ENCODE measurements around the gene PUS3.
A peak's percentile ranks its signal among the peaks of the same experiment; 100 is the strongest.

The PUS3 gene, protein sequence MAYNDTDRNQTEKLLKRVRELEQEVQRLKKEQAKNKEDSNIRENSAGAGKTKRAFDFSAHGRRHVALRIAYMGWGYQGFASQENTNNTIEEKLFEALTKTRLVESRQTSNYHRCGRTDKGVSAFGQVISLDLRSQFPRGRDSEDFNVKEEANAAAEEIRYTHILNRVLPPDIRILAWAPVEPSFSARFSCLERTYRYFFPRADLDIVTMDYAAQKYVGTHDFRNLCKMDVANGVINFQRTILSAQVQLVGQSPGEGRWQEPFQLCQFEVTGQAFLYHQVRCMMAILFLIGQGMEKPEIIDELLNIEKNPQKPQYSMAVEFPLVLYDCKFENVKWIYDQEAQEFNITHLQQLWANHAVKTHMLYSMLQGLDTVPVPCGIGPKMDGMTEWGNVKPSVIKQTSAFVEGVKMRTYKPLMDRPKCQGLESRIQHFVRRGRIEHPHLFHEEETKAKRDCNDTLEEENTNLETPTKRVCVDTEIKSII

DNA sequence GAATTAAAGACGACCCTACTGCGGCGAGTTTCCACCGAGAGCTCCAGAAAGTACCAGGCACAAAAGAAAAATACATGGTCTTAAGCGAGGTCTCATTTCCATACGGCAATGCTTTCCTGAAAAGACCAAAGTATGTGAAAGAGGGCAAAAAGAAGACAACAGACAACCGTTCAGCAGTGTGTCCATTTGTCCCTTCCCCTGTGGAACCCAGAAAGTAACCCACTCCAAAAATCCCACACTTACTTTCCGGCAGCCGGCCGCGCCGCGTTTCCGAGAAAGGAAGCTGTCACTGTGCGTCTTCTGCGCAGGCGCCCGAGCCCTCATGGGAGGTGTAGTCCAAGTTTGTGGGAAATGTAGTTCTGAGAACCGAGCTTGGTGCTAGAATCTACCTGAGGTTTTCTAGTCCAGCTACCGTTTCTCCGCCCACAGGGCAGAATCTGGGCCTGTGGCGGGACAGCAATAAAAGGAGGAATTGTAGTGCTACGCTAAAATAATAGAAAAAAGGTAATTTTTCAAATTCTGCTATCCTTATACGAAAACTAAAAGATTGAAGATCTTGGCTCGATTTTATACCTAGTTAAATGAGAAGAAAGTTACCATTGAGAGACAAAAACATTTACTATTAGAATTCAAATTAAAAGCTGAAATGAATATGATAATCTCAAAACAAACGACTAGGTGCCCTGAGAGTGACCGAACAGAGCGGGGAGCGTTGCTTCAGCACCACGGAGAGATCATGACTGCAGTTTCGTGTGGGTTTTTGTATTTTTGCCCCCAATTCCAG lies at the start of gene PUS3:
PUS3 (minus strand) TSS at position 280 of the 784 bp plus-strand sequence. CDS start 6,922 bp downstream, outside the sequence.
- DNase-seq = peak; percentile 78

DNA sequence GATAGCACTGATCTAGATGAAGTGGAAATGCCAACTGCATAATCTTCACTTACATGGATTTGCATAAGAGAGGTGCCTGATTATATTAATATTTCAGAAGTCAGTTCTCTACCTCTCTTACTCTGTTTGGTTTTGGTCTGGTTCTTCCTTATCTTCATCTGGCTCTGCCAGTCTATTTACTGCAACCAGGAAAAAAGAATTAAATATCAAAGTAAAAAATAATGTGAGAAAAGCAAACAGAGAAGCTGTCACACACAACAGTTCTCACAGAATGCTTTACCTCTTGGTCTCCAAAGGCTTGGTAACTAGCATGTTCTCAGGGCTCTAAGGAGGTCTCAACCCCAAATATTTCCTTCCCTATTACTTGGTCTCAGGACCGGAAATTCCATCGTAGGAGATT lies 49.6 kb upstream of the PUS3 start:
- DNase-seq = no peak

DNA sequence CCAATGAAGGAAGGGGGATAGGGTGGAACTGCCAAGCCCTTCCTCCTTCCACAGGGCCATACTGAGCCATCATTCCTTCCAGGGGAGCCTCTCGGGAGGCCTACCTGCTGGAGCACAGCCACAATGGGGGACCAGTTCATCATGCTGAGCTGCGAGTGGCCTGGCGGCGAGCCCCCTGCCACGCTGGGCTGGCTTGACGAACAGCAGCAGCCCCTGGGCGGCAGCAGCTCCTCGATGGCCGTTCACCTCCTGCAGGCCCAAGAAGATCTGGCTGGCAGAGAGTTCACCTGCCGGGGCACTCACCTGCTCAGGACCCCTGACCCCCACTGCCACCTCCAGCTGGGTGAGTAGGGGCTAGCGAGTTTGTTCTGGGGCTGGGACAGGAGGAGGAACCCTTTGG lies 48.7 kb upstream of the PUS3 start:
- DNase-seq = no peak

DNA sequence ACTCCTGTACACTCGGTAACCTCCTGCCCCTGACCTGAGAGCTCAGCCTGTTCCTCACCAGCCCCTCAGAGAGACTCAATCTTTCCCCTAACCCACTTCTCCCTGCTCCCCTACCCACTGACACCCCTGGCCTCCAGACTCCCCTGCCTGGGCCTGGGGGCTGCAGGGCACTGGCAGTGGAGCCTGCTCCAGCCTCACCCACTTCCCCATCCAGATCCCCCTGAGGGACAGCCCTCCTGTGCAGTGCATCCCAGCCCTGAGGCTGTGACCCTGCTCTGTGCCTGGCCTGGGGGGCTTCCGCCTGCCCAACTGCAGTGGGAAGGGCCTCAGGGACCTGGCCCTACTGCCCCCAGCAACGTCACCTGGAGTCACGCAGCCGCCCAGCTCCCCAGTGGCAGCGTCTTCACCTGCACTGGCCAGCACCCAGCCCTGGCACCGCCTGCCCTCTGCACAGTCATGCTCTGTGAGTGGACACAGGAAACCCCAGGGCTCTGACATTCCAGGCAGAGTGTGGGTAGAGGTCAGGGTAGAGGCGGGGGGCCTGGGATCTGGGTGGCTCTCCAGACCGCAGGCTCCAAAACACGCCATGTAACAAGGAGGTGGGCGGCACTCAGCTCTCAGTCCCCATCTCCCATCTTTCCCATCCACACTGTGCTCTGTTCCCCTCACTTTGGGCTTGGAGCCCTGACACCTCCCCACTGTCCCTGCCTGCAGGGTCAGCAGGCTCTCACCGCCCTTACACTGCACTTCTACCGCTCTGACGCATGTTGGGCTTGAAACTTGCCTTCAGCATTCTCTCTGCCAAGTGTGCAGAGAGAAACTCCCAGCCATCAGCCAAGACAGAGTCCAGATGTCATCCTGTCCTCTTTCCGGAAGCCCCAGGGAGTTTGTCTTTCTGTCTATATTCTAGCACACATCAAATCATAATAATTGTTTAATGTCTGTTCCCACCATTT lies 48.0 kb upstream of the PUS3 start:
- no peak for DNase-seq

- no peak for DNase-seq
Measured at GRCh38 chr11:125950178-125950490, 47.1 kb upstream of the PUS3 start.

GRCh38 chr11:125949271-125950177 lies 46.5 kb upstream of the PUS3 start:
- no peak for DNase-seq

DNA sequence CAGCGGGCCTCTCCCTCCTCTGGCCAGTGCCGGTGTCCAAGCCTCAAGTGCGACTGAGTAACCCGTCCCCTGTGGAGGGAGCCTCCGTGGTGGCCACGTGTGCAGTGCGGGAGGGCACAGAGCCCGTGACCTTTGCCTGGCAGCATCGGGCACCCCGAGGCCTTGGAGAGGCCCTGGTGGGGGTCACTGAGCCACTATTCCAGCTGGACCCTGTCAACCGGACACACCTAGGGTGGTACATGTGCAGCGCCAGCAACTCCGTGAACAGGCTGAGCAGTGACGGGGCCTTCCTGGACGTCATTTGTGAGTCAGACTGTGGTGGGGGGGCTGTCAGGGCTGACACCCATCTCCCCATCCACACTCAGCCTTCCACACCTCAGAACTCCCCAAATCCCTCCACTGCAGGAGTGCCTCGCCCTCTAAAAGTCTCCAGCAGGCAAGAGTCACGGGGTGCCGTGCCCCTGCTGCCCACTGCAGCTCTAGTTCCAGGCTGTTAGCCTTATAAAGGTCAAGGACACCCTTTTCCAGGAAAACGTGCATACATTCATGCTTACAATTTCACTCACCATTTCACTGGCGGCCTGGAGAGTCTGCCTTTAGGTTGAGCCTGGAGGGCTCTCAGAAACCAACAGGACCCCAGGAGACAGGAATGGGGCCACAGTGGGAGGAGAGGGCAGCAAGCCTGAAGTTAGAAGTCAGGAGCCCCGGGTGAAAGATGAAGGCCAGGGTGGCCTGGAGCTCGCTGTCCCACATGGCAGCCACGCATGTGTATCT lies 45.5 kb upstream of the PUS3 start:
- no peak for DNase-seq

- no peak for DNase-seq
Measured at GRCh38 chr11:125947419-125948277, 44.6 kb upstream of the PUS3 start.

GRCh38 chr11:125946712-125947418 lies 43.9 kb upstream of the PUS3 start:
- DNase-seq = no peak

- no peak for DNase-seq
Measured at GRCh38 chr11:125945797-125946520, 43.0 kb upstream of the PUS3 start, which contains the start of gene VSIG10L2. VSIG10L2 (plus strand) TSS chr11:125946044; CDS start chr11:125946056, 12 bp downstream.

DNA sequence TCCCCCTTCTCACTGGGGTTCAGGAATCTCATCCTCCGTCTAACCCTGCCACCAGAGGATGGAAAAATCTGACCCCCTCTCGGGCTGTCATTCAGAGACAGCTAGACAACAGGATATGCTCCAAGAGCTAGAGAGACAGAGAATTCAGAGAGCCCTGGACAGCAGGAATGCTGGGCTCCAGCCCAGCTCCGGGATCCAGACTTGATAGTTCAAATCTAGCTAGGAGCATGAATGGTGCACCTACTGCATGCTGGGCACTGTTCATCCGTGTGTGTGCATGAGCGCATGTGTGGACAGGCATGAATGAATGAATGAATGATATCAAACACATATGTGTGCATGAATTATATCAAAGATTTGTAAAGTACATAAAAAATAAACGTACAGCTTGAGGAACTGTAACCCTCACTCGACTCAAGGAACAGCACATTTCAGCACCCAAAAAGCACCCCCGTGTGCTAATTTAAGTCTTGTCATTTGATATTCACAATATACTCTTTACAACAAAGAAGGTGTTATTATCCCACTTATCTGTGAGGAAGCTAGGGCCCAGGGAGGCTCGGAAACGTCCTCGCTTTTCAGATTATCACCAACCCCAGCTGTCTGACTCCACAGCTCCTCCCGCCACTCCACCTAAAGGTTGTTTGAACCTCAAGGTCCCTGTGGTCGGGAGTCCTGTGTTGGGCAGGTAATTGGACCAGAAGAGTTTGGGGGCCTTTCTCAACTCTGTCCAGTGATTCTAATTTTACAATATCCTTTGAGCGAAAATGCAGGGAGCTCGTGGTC lies 42.2 kb upstream of the PUS3 start:
- DNase-seq = no peak

DNA sequence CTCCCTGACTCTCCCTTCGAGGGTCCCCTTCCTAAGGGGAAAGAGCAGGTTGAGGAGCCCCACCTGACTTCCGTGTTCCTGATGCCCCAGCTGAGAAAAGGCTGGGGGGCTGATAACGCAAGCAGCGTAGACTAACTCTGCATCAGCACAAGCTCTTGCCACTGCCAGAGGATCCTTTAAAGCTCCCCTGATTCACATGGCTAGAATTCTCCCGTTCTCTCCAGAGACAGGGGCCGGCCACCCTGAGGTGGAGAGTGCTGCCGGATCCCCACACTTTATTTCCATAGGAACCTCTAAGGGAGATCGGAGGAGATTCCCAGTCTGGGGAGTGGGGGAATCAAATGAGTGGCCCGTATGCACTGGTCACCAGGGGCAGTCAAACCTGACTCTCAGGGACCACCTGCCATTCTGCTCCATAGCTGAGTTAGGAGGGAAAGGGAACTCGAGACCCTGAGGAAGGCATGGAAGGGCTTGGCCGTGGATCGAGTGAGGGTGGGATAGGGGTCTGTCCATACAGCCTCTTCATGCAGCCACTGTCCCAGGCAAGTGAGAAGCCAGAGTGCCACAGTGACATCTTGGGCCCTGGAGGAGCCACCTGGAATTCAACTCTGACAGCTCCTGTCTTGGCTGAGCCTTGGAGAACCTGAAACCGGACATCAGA lies 41.5 kb upstream of the PUS3 start:
- no peak for DNase-seq

DNA sequence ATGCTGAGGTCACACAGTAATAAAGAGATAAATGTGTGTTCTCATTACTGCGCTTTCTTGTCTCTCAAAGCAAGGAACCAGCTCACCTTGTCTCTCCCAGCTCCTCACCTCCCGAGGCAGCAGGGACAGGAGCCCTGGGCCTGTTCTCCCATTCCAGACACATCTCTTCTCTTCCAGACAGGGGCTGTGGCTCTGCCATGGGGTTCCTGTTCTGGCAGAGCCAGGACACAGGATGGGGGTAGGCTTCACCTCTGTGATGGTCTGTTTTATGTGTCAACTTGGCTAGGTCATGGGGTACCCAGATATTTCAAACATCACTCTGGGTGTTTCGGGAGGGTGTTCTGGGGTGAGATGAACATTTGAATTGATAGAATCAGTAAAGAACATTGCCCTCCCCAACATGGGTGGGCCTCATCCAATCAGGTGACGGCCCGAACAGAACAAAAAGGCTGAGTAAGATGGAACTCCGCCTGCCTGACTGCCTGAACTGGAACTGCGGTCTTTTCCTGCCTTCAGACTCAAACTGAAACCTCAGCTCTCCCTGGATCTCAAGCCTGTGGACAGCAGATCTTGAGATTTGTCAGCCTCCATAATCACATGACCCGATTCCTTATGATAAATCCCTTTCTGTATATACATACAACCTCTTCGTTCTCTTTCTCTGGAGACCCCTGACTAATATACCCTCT lies 40.8 kb upstream of the PUS3 start:
- no peak for DNase-seq

- no peak for DNase-seq
Measured at GRCh38 chr11:125942771-125943428, 39.9 kb upstream of the PUS3 start.

DNA sequence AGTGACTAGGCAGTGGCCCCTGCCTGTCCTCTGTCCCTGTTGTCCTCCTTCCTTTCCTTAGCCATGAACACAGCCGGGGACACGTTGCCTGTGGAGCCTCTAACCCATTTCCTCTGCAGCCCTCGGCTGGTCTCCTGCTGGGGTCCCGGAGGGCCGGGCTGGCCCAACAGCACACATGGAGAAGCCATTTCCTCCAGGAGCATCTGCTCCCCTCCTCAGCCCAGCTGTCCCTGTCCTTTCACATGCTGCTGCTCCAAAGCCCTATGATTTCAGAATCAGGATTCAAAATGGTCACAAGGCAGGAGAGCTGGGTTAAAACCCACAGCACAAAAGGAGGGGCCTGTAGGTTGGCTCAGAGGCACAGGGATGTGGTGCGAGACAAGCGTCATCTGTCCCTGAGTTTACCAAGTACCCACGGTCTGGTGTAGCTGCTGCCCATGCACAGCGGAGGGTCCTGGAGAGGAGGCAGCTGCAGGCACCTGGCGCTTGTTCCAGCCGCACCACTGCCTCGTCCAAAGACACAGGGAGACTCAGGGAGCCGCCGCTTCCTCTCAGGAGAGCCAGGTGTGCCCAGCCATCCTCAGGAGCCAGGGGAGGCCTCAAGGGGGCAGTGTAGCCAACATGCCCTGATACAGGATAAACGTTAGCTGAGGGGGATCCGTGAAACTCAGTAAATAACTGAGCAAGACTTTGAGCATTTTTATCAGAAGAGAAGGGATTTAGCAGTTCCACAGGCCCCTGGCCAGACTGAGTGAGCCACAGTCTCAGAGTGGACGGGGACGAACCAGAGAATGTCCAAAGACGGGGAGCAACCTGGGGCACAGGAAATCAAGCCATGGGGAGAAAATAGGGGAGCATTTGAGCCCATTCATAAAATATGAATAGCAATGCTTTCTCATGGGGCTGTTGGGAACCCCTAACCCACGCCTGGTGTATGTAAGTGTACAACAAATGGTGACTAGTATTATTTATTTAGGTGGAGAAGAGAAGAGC lies 38.9 kb upstream of the PUS3 start:
- peak; percentile 23 for DNase-seq
